Measurements from ENCODE around the gene PLD3. TPM values are rescaled to one million over a fixed set of nuclear protein-coding genes. Genes with fewer than 3 reads are reported as not detected.

The PLD3 gene
- total RNA-seq, 2 experiments from 2014 or later = 109 to 114 TPM

DNA sequence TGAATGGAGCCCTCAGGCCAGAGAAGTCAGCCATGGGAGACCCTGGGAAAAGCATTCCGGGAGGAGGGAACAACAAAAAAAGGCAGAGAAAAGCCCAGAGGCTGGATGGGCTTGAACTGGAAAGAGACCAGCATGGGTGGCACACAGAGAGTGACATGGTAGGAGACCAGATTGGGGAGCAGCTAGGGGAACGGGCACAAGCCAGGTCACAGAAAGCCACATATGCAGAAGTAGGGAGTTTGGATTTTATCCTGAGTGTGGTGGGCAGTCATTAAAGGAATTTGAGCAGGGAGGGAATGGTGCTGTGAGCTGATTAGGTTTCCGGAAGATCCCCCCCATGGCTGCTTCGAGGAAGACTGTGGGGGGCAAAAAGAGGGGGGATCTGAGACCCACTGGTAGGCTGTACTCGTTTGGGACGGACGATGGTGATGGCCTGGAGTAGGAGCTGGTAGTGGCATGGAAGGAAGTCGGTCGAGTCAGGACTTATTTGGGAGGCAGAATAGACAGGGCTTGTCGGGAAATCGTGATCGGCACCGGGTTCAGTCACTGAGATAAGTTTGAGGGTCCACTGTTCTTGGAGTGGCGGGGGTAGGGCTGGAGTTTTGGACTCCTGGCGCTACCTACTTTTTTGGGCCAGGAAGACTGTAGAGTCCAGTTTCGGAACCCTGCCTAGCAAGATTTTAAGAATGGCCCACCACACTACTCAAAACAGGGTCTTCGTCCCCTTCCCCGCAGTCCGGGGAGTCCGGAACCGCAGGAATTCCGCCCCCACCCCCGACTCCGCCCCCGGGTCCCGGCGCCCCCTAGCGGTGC is 76.3 kb downstream of the PLD3 start:
- CTCF ChIA-PET (ENCODE audit: unreplicated experiment) = interaction anchor here (1.8 kb wide), 1 partner anchor 14 kb away, joined by 5 read pairs; no protein-coding TSS in a partner anchor
- peak overlapping the region; percentile 59; the same call in 1 of the 2 replicates for H2AFZ ChIP-seq (ENCODE audit: low read length)
- peak overlapping the region; percentile 61 for H3K27ac ChIP-seq (ENCODE audit: low read depth, low read length, poor library complexity, severe bottlenecking)
- H3K9me2 ChIP-seq (ENCODE audit: insufficient read depth, low read length) = no peaks in the 10 kb centered on the region
- POLR2A ChIA-PET = interaction anchor here (0.5 to 2.2 kb wide), 5 partner anchors 11 to 993 kb away, joined by 3 to 8 read pairs (median 4); partner anchors contain the start of genes C19orf47 and PLD3
- peak overlapping the region; percentile 90 for H3K4me2 ChIP-seq (ENCODE audit: low read length)
- DNase-seq (ENCODE audit: low spot score) = no peak
- H3K4me1 ChIP-seq (ENCODE audit: insufficient read depth, low read length, poor library complexity, severe bottlenecking) = peaks cover 20% of the 10 kb centered on the region
- peak overlapping the region; percentile 84 for H3K4me3 ChIP-seq (ENCODE audit: low read depth, low read length, poor library complexity, severe bottlenecking)
- TF ChIP-seq EZH2phosphoT487 (IDR thresholded peaks at IDR 0.05; ENCODE audit: borderline replicate concordance, low read depth, low read length) = no peak
- TF ChIP-seq, protein P1, sequence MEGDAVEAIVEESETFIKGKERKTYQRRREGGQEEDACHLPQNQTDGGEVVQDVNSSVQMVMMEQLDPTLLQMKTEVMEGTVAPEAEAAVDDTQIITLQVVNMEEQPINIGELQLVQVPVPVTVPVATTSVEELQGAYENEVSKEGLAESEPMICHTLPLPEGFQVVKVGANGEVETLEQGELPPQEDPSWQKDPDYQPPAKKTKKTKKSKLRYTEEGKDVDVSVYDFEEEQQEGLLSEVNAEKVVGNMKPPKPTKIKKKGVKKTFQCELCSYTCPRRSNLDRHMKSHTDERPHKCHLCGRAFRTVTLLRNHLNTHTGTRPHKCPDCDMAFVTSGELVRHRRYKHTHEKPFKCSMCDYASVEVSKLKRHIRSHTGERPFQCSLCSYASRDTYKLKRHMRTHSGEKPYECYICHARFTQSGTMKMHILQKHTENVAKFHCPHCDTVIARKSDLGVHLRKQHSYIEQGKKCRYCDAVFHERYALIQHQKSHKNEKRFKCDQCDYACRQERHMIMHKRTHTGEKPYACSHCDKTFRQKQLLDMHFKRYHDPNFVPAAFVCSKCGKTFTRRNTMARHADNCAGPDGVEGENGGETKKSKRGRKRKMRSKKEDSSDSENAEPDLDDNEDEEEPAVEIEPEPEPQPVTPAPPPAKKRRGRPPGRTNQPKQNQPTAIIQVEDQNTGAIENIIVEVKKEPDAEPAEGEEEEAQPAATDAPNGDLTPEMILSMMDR (conservative IDR thresholded peaks at IDR 0.05; ENCODE audit: low read length) = no peak
- no peaks in the 10 kb centered on the region for H4K20me1 ChIP-seq (ENCODE audit: insufficient read depth, low read length)
- H3K9me3 ChIP-seq (ENCODE audit: low read length) = no peaks in the 10 kb centered on the region
- intact Hi-C loops (cut with micrococcal nuclease; ENCODE audit: unreplicated experiment) = loop anchor here (1.0 to 10.0 kb wide), 2 partner anchors 18 to 140 kb away; partner anchors contain the start of gene AKT2
- peaks cover 11% of the 10 kb centered on the region; the same call in 1 of the 2 replicates for H3K79me2 ChIP-seq (ENCODE audit: insufficient read depth, low read depth, low read length)
- BruUV-seq (replicated peaks) = TSS peak; percentile 69
- H3K36me3 ChIP-seq (ENCODE audit: insufficient read depth, low read length) = peaks cover 10% of the 10 kb centered on the region; the same call in 1 of the 2 replicates

DNA sequence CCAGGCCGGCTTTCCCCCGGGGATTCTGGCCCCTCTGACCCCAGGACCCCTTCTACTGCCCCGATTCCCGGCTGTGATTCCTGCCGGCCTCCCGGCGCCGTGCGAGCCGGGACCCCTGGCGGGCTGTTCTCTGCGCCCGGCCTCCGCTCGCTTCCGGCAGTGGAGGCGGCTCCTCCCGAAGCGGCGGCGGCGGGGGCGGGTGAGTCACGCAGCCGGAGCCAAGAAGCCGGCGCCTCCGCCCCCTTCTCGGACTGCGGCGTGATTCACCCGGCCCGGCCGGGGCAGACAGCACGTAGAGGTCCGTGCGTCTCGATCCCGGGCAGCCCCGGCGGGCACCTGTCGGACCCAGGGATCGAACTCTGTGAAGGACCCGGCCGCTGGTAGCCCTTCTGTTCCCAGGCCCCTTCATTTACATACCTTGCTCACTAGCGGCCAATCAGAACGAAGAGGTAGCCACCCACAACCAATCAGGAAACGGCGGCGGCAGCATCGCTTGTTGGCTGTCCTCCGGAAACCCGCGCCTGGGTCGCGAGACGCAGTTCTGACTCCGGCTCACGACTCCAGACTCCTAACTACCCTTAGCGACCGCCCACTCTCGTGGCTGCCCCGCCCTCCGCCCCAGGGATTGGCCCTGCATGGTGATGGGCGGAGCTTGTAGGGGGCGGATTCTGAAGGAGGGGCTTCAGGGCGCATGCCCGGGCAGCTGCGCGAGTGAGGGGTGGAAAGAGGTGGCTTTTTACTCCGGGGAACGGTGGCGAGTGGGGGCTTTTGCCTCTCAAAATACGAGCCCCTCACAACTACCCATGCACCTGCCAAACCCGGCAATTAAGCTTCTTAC is 77.2 kb downstream of the PLD3 start, which contains the start of gene SERTAD1:
Gene SERTAD1 (minus strand): TSS at position 543 of the 838 bp plus-strand sequence. CDS start 2,446 bp downstream, outside the sequence.
- POLR2A ChIA-PET = interaction anchor here (0.6 to 2.3 kb wide), 9 partner anchors 10 to 195 kb away, joined by 3 to 8 read pairs (median 5); no protein-coding TSS in a partner anchor
- no TSS peak for BruUV-seq (replicated peaks)

More for the DNA sequence above, 77.2 kb downstream of the PLD3 start, which contains the start of gene SERTAD1:
- no peaks in the 10 kb centered on the region for H4K20me1 ChIP-seq (ENCODE audit: insufficient read depth, low read length)
- TF ChIP-seq, protein P1 (conservative IDR thresholded peaks at IDR 0.05; ENCODE audit: low read length) = peak; percentile 88
- no peak for TF ChIP-seq EZH2phosphoT487 (IDR thresholded peaks at IDR 0.05; ENCODE audit: borderline replicate concordance, low read depth, low read length)
- CTCF ChIA-PET (ENCODE audit: unreplicated experiment) = interaction anchor here (0.5 to 1.8 kb wide), 2 partner anchors 15 to 210 kb away, joined by 3 to 5 read pairs; no protein-coding TSS in a partner anchor
- H3K36me3 ChIP-seq (ENCODE audit: insufficient read depth, low read length) = peaks cover 10% of the 10 kb centered on the region; the same call in 1 of the 2 replicates
- H3K9me2 ChIP-seq (ENCODE audit: insufficient read depth, low read length) = no peaks in the 10 kb centered on the region
- peak within 1 kb of the TSS; percentile 84 for H3K4me3 ChIP-seq (ENCODE audit: low read depth, low read length, poor library complexity, severe bottlenecking)
- DNase-seq (ENCODE audit: low spot score) = peak; percentile 99
- H3K27ac ChIP-seq (ENCODE audit: low read depth, low read length, poor library complexity, severe bottlenecking) = peak within 1 kb of the TSS; percentile 61
- no peaks in the 10 kb centered on the region for H3K9me3 ChIP-seq (ENCODE audit: low read length)
- peak within 1 kb of the TSS; percentile 59 for H2AFZ ChIP-seq (ENCODE audit: low read length)
- peak within 1 kb of the TSS; percentile 91 for H3K4me2 ChIP-seq (ENCODE audit: low read length)
- intact Hi-C loops (cut with micrococcal nuclease; ENCODE audit: unreplicated experiment) = loop anchor here (1.0 to 10.0 kb wide), 2 partner anchors 18 to 141 kb away; partner anchors contain the start of gene AKT2
- H3K79me2 ChIP-seq (ENCODE audit: insufficient read depth, low read depth, low read length) = peaks cover 11% of the 10 kb centered on the region; the same call in 1 of the 2 replicates
- peaks cover 20% of the 10 kb centered on the region for H3K4me1 ChIP-seq (ENCODE audit: insufficient read depth, low read length, poor library complexity, severe bottlenecking)

Small RNA genes within 50 kb of the gene (microRNA-seq; reads per million reads assigned to microRNA genes)
- 2.3 reads per million for gene MIR6796 (ENCODE audit: borderline replicate concordance)

Small RNA genes within 50 kb of the gene (small RNA-seq; reads per million reads assigned to genes)
- gene MIR6796 = not detected
- gene RF00019 = not detected
- gene RNU6-945P = not detected

Other genes starting within 250 kb of the PLD3 start
- gene MAP3K10, start 157.3 kb upstream of the PLD3 start, total RNA-seq (2014; rRNA removed; shearing (Covaris generic)) = 20.6 and 20.7 TPM in 2 replicates
- 32.5 and 38.4 TPM in 2 replicates for gene MAP3K10, start 157.3 kb upstream of the PLD3 start, total RNA-seq (2022)
- gene TTC9B, start 130.3 kb upstream of the PLD3 start, total RNA-seq (2014; rRNA removed; shearing (Covaris generic)) = not detected in 2 replicates
- gene TTC9B, start 130.3 kb upstream of the PLD3 start, total RNA-seq (2022) = not detected in 2 replicates
- 0.54 and 0.59 TPM in 2 replicates for gene CCNP, start 122.0 kb upstream of the PLD3 start, total RNA-seq (2014; rRNA removed; shearing (Covaris generic))
- gene CCNP, start 122.0 kb upstream of the PLD3 start, total RNA-seq (2022) = 0.48 and 0.61 TPM in 2 replicates
- gene AKT2, start 63.4 kb upstream of the PLD3 start, total RNA-seq (2014; rRNA removed; shearing (Covaris generic)) = 97.8 and 116 TPM in 2 replicates
- 192 and 197 TPM in 2 replicates for gene AKT2, start 63.4 kb upstream of the PLD3 start, total RNA-seq (2022)
- 10.0 and 15.6 TPM in 2 replicates for gene C19orf47, start 298 bp upstream of the PLD3 start, total RNA-seq (2014; rRNA removed; shearing (Covaris generic))
- gene C19orf47, start 298 bp upstream of the PLD3 start, total RNA-seq (2022) = 28.9 and 33.8 TPM in 2 replicates
- gene HIPK4, start 41.5 kb downstream of the PLD3 start, total RNA-seq (2014; rRNA removed; shearing (Covaris generic)) = not detected in 2 replicates
- not detected in 2 replicates for gene HIPK4, start 41.5 kb downstream of the PLD3 start, total RNA-seq (2022)
- gene PRX, start 64.7 kb downstream of the PLD3 start, total RNA-seq (2014; rRNA removed; shearing (Covaris generic)) = 1.8 and 2.2 TPM in 2 replicates
- 4.0 and 4.9 TPM in 2 replicates for gene PRX, start 64.7 kb downstream of the PLD3 start, total RNA-seq (2022)
- 5.0 and 5.7 TPM in 2 replicates for gene SERTAD1, start 77.3 kb downstream of the PLD3 start, total RNA-seq (2014; rRNA removed; shearing (Covaris generic))
- gene SERTAD1, start 77.3 kb downstream of the PLD3 start, total RNA-seq (2022) = 5.5 and 6.1 TPM in 2 replicates
- gene SERTAD3, start 95.6 kb downstream of the PLD3 start, total RNA-seq (2014; rRNA removed; shearing (Covaris generic)) = 12.2 and 15.7 TPM in 2 replicates
- 18.6 and 21.3 TPM in 2 replicates for gene SERTAD3, start 95.6 kb downstream of the PLD3 start, total RNA-seq (2022)
- 46.0 and 48.5 TPM in 2 replicates for gene BLVRB, start 117.0 kb downstream of the PLD3 start, total RNA-seq (2014; rRNA removed; shearing (Covaris generic))
- 40.3 and 45.0 TPM in 2 replicates for gene BLVRB, start 117.0 kb downstream of the PLD3 start, total RNA-seq (2022)
- 2.2 and 6.3 TPM in 2 replicates for gene SPTBN4, start 118.3 kb downstream of the PLD3 start, total RNA-seq (2014; rRNA removed; shearing (Covaris generic))
- 3.3 and 4.1 TPM in 2 replicates for gene SPTBN4, start 118.3 kb downstream of the PLD3 start, total RNA-seq (2022)
- gene SHKBP1, start 228.2 kb downstream of the PLD3 start, total RNA-seq (2014; rRNA removed; shearing (Covaris generic)) = 42.0 and 49.4 TPM in 2 replicates
- gene SHKBP1, start 228.2 kb downstream of the PLD3 start, total RNA-seq (2022) = 115 and 130 TPM in 2 replicates